T-helper 2 cell treated with Interferon-gamma antibody and Interleukin-4, amounts not matched to agents 5 μg/mL and 100 μg/mL, for 36 hours (primary cell): ENCODE results near the gene CYP1A1.
"Not testable (repeated sequence)": the region's sequence is repeated elsewhere in the genome, so short reads cannot be mapped to it uniquely, and the experiment has no call there.

ENCODE experiments used
- DNase-seq: peaks from one replicate; pipeline ENCODE4 v3.0.0; 2021; ENCODE audit warnings: low spot score
- H3K27ac Mint-ChIP-seq: one replicate; pipeline ENCODE4 v1.8.0; 2021; ENCODE audit warnings: mild to moderate bottlenecking, mixed read lengths
- H3K27me3 Mint-ChIP-seq: one replicate; pipeline ENCODE4 v1.8.0; 2021; ENCODE audit warnings: low read depth, mixed read lengths
- H3K36me3 Mint-ChIP-seq: one replicate; pipeline ENCODE4 v1.8.0; 2021; ENCODE audit warnings: low read depth, mixed read lengths
- H3K4me1 Mint-ChIP-seq: one replicate; pipeline ENCODE4 v1.8.0; 2021; ENCODE audit warnings: low read depth, mixed read lengths
- H3K4me3 Mint-ChIP-seq: one replicate; pipeline ENCODE4 v1.8.0; 2022; ENCODE audit warnings: mild to moderate bottlenecking, moderate library complexity, mixed read lengths
- H3K9me3 Mint-ChIP-seq: one replicate; pipeline ENCODE4 v1.8.0; 2021; ENCODE audit warnings: mixed read lengths

The CYP1A1 gene

GRCh38 chr15:74752011-74752410, 26.7 kb upstream of the CYP1A1 start:
- Mint-ChIP-seq H3K36me3 (no peaks in the 10 kb centered on the region), H3K27me3 (peaks cover 8% of the 10 kb centered on the region), H3K27ac (no peak overlapping the region), H3K4me1 (no peaks in the 10 kb centered on the region), H3K9me3 (no peaks in the 10 kb centered on the region), H3K4me3 (no peak overlapping the region)
- DNase-seq, result no peak

GRCh38 chr15:74750751-74751150, 25.4 kb upstream of the CYP1A1 start:
- Mint-ChIP-seq H3K4me3 (no peak overlapping the region), H3K9me3 (no peaks in the 10 kb centered on the region), H3K36me3 (no peaks in the 10 kb centered on the region), H3K27me3 (peaks cover 5% of the 10 kb centered on the region), H3K4me1 (no peaks in the 10 kb centered on the region), H3K27ac (no peak overlapping the region)
- no peak for DNase-seq

GRCh38 chr15:74749832-74750231, 24.5 kb upstream of the CYP1A1 start:
- Mint-ChIP-seq H3K4me3 (no peak overlapping the region), H3K27ac (no peak overlapping the region), H3K4me1 (no peaks in the 10 kb centered on the region), H3K27me3 (peaks cover 5% of the 10 kb centered on the region), H3K36me3 (no peaks in the 10 kb centered on the region), H3K9me3 (no peaks in the 10 kb centered on the region)
- no peak for DNase-seq

GRCh38 chr15:74748322-74748946, 23.1 kb upstream of the CYP1A1 start, which contains the start of gene CYP1A2:
Gene CYP1A2, plus strand, starts transcription at chr15:74748845. Its CDS starts 894 bp downstream, at chr15:74749739.
- Mint-ChIP-seq H3K36me3 (no peaks in the 10 kb centered on the region), H3K4me3 (no peak within 1 kb of the TSS), H3K9me3 (no peaks in the 10 kb centered on the region), H3K27me3 (peaks cover 5% of the 10 kb centered on the region), H3K27ac (no peak within 1 kb of the TSS), H3K4me1 (no peaks in the 10 kb centered on the region)
- DNase-seq, result no peak

- no peak overlapping the region for H3K4me3 Mint-ChIP-seq
Observed at GRCh38 chr15:74746389-74746788, 21.1 kb upstream of the CYP1A1 start.

GRCh38 chr15:74742422-74742821, 17.1 kb upstream of the CYP1A1 start:
- H3K4me3 Mint-ChIP-seq, result no peak overlapping the region
- H3K36me3 Mint-ChIP-seq, result no peaks in the 10 kb centered on the region
- H3K27me3 Mint-ChIP-seq, result no peaks in the 10 kb centered on the region
- DNase-seq, result no peak
- H3K9me3 Mint-ChIP-seq, result peaks cover 12% of the 10 kb centered on the region
- H3K4me1 Mint-ChIP-seq, result peaks cover 3% of the 10 kb centered on the region
- no peak overlapping the region for H3K27ac Mint-ChIP-seq

More at GRCh38 chr15:74746389-74746788, 21.1 kb upstream of the CYP1A1 start:
- no peaks in the 10 kb centered on the region for H3K27me3 Mint-ChIP-seq
- no peak overlapping the region for H3K27ac Mint-ChIP-seq
- no peak for DNase-seq
- no peaks in the 10 kb centered on the region for H3K36me3 Mint-ChIP-seq
- H3K4me1 Mint-ChIP-seq, result no peaks in the 10 kb centered on the region
- H3K9me3 Mint-ChIP-seq, result peaks cover 6% of the 10 kb centered on the region

- not testable (repeated sequence) for H3K4me3 Mint-ChIP-seq, DNase-seq, H3K27ac Mint-ChIP-seq, H3K27me3 Mint-ChIP-seq, H3K4me1 Mint-ChIP-seq, H3K36me3 Mint-ChIP-seq
- H3K9me3 Mint-ChIP-seq, result peaks cover 12% of the 10 kb centered on the region
Observed at GRCh38 chr15:74738239-74738638, 12.9 kb upstream of the CYP1A1 start.

- peaks cover 6% of the 10 kb centered on the region for H3K9me3 Mint-ChIP-seq
- peaks cover 3% of the 10 kb centered on the region for H3K4me1 Mint-ChIP-seq
- no peak overlapping the region for H3K27ac Mint-ChIP-seq
- peaks cover 8% of the 10 kb centered on the region for H3K27me3 Mint-ChIP-seq
- no peaks in the 10 kb centered on the region for H3K36me3 Mint-ChIP-seq
- no peak overlapping the region for H3K4me3 Mint-ChIP-seq
- DNase-seq, result no peak
Observed at GRCh38 chr15:74735305-74735704, 10.0 kb upstream of the CYP1A1 start.

GRCh38 chr15:74733269-74733668, 7.9 kb upstream of the CYP1A1 start:
- peaks cover 8% of the 10 kb centered on the region for H3K27me3 Mint-ChIP-seq
- H3K9me3 Mint-ChIP-seq, result peaks cover 5% of the 10 kb centered on the region
- no peak overlapping the region for H3K4me3 Mint-ChIP-seq
- peaks cover 3% of the 10 kb centered on the region for H3K4me1 Mint-ChIP-seq
- DNase-seq, result no peak
- no peaks in the 10 kb centered on the region for H3K36me3 Mint-ChIP-seq
- H3K27ac Mint-ChIP-seq, result no peak overlapping the region

- Mint-ChIP-seq H3K27me3 (peaks cover 10% of the 10 kb centered on the region), H3K4me3 (no peak overlapping the region), H3K9me3 (peaks cover 1% of the 10 kb centered on the region), H3K4me1 (no peaks in the 10 kb centered on the region), H3K27ac (no peak overlapping the region), H3K36me3 (no peaks in the 10 kb centered on the region)
- DNase-seq, result no peak
Observed at GRCh38 chr15:74732846-74733245, 7.5 kb upstream of the CYP1A1 start.

GRCh38 chr15:74730619-74731316, 5.4 kb upstream of the CYP1A1 start:
- Mint-ChIP-seq H3K27me3 (peaks cover 14% of the 10 kb centered on the region), H3K4me3 (no peak overlapping the region), H3K4me1 (peaks cover 7% of the 10 kb centered on the region), H3K9me3 (no peaks in the 10 kb centered on the region), H3K27ac (no peak overlapping the region), H3K36me3 (no peaks in the 10 kb centered on the region)
- DNase-seq, result no peak

GRCh38 chr15:74729372-74729771, 4.0 kb upstream of the CYP1A1 start:
- H3K4me3 Mint-ChIP-seq, H3K4me1 Mint-ChIP-seq, H3K9me3 Mint-ChIP-seq, H3K27ac Mint-ChIP-seq, DNase-seq, H3K36me3 Mint-ChIP-seq: not testable (repeated sequence)
- peaks cover 21% of the 10 kb centered on the region for H3K27me3 Mint-ChIP-seq

- H3K4me1 Mint-ChIP-seq, H3K27ac Mint-ChIP-seq, DNase-seq, H3K9me3 Mint-ChIP-seq, H3K4me3 Mint-ChIP-seq, H3K36me3 Mint-ChIP-seq: not testable (repeated sequence)
- peaks cover 22% of the 10 kb centered on the region for H3K27me3 Mint-ChIP-seq
Observed at GRCh38 chr15:74728699-74729098, 3.4 kb upstream of the CYP1A1 start.

GRCh38 chr15:74727727-74728126, 2.4 kb upstream of the CYP1A1 start:
- DNase-seq, result no peak
- Mint-ChIP-seq H3K9me3 (no peaks in the 10 kb centered on the region), H3K36me3 (no peaks in the 10 kb centered on the region), H3K27me3 (peaks cover 28% of the 10 kb centered on the region), H3K4me3 (no peak overlapping the region), H3K27ac (no peak overlapping the region), H3K4me1 (peaks cover 9% of the 10 kb centered on the region)
